Activated CD4-positive, alpha-beta T cell treated with anti-CD3 and anti-CD28 coated beads, Interleukin-10, Interleukin-2, amounts not matched to agents 100 ng/mL and 50 ng/mL, durations not matched to agents 16 hours and 8 hours (primary cell): Measurements from ENCODE around the gene GUCA1A.
"Not testable (repeated sequence)": the region's sequence is repeated elsewhere in the genome, so short reads cannot be mapped to it uniquely, and the experiment has no call there.

Experiments
- DNase-seq: peaks from one replicate; pipeline ENCODE4 v3.0.0-alpha.2; 2020

GUCA1A gene

DNA sequence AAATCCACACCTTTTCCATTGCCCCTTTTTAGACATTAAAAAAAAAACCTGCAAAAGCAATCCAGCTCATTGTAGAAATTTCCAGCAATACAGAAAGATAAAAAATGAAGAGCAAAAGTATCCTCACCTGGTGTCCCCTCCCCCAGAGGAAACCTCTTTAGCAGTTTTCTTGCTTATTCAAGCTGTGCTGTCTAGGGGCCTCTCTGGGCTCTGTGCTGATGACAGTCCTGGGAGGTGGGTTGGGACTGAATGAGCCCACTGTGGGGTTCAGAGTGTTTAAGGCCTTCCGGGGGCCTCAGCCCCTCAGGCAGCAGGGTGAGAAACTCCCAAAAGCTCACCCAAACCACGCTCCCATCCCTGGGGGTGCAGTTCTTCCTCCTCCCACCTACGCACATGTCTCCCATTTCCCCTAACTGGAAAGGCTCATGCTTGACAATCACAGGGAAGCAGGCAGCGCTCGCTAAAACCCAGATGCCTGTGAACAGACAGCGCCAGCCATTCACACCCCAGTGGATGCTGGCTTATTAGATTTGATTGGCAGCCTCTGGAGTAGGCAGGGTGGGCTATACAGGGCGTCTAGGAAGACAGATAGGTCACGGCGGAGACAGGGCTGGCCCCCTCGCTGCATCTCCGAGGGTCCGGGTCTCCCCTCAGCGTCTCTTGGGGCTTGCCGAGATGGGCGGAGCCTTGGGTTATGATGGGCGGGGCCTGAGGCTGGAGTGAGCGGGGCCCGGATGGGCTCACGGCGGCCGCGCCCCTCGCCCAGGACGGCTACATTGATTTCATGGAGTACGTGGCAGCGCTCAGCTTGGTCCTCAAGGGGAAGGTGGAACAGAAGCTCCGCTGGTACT, 4.6 kb downstream of the GUCA1A start:
- no peak for DNase-seq

DNA sequence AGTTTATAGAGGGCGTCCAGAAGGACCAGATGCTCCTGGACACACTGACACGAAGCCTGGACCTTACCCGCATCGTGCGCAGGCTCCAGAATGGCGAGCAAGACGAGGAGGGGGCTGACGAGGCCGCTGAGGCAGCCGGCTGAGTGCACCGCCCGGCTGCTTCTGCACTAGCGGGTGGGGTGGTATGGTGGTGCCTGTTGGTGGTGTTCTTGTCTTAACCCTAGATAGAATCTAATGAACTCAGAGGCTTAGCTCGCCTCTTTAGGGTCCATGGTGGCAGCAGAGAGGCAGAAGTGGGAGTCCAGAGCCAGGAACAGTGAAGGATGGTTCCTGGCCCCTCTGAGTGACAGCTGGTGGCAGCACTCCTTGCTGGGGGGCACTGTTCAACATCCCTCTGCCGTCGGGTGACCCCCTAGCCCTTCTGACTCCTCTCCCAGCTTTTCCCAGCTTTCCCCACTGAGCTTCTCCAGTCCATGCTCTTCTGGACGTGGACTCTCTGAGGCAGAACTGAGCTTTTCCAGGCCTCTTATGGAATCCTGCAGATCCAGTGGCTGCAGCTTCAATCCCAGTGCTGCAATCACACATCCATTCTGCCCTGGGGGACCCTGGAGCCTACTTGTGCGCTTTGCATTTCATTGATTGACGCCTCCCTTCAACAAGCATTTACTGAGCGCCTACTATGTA, 6.2 kb downstream of the GUCA1A start:
- DNase-seq = no peak

DNA sequence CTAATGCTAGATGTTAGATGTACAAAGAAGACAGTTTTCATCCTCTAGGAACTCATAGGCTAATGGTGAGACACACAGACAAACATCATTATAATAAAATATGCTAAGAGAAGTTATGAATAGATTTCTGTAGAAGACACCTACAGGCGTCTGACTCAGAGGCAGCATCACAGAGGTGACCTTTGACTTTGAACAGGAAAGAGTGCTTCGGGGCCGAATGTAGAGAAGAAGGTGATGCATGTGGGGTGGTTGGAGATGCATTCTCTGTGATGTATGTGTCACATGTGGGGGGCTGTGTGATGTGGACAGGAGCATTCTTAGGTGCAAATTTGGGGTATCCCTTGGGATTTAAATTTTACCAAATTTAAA, 6.8 kb downstream of the GUCA1A start:
- DNase-seq = no peak

DNA sequence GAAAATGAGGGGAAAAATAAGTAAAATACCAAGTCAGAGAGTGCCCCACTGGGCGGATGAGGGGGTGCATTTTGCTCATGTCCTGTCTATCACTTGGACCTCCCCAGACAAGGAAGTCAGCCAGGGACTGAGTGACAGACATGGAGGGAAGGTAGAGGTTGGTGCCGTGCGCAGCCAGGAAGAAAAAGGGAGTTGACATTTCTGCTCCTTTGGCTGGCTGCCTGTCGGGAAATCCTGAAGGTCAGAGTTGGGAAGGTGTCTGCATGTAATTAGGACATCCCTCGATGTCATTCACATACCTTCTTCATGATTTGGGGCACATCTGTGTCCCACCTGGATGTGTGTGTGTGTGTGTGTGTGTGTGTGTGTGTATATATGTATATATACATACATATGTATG, 8.9 kb downstream of the GUCA1A start:
- no peak for DNase-seq

DNA sequence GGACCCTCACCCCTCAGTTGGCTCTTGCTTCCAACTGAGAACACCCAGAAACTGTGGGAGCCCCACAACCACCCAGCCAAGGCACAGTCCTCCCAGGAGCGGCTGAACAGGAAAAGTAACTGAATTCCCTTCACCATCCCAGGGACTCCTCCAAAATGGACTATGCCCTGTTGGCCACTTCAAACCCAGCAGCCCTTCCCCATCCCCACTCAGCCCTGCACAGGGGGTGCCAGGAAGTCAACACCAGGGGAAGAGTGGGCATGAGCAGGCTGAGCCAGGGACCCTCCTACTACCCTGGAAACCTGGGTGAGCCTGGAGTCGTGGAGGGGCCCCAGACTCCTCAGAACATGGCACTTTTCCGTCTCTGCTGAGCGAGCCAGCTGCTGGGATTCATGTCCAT, 11.3 kb downstream of the GUCA1A start:
- DNase-seq = no peak

GRCh38 chr6:42185597-42185996, 12.4 kb downstream of the GUCA1A start:
- DNase-seq = no peak

DNA sequence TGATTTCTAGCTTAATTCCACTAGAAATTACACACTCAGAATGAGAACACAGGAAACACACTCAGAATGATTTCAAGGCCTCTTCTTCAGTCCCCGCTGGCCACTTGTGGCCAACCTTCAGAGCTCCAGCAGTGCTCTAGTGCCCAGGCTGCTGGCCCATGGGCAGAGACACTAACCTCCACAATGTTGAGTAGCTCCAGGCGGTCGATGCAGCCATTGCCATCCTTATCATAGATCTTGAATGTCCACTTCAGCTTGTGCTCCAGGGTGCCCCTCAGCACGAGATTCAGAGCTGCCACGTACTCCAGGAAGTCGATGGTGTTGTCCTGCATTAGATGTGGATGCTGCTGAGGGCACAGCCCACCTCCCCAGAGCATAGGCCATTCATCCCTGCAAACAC, 15.2 kb downstream of the GUCA1A start:
- no peak for DNase-seq

- no peak for DNase-seq
Observed at GRCh38 chr6:42190554-42191183, 17.5 kb downstream of the GUCA1A start.

DNA sequence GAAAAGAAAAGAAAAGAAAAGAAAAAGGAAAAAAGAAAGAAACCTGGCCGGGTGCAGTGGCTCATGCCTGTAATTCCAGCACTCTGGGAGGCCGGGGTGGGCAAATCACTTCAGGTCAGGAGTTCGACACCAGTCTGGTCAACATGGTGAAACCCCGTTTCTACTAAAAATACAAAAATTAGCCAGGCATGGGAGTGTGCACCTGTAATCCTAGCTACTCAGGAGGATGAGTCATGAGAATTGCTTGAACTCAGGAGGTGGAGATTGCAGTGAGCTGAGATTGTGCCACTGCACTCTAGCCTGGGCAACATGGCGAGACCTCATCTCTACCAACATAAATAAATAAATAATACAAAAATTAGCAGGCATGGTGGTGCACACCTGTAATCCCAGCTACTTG, 19.2 kb downstream of the GUCA1A start:
- DNase-seq = not testable (repeated sequence)

- DNase-seq = no peak
Observed at GRCh38 chr6:42193491-42193894, 20.3 kb downstream of the GUCA1A start.

DNA sequence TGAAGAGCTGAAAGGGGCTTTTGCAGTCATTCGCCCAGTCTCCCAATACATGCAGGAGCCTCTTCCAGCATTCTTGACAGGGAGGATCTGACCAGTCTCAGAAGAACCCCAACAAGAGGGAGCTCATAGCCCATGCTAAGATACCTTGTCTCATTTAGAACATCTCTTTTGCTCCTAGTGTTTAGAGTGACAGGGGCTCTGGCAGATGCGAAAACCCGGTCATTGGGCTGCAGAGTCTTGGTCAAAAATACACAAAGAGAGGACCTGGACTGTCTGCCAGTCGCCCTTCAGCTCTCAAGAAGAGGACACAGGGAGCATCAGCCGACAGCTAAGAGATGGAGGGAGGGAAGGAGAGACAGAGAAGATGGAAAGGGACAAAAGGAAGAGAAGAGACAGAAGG, 20.9 kb downstream of the GUCA1A start:
- no peak for DNase-seq

- DNase-seq = no peak
Observed at GRCh38 chr6:42195415-42195814, 22.3 kb downstream of the GUCA1A start.

DNA sequence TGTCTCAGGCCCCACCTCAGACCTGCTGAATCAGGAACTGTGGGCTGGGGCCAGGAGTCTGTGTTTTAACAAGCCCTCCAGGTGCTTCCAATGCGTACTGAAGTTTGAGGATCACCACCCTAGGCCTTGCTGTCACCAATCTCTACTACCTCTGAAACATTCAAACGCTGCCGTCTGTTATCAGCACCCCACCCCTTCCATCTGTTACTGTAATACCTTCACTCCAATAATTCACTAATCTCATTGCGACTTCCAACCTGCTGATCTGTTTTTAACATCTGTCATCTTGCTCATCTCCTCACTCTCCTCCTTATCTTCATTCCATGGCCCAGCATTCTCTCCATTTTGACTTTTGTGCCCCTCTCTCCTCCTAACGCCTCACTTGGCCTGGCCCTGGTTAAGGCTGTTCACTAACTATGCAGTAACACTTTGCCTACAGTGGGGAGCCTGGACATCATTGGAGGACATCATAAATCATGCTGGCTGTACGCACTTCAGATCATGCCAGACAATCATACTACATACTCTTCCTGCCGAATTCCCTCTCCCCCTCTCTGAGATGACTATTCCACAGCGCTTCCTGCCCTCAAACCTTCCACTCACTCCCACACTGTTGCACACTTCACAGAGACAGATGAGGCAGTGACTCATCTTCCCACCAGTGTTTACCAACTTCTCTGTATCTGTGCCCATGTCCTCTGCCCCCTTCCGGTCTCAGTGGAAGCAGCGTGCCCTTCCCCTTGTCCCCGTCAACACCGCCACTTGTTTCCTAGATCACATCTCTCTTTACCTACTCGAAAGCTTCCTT, 24.6 kb downstream of the GUCA1A start:
- peak; percentile 41 for DNase-seq

DNA sequence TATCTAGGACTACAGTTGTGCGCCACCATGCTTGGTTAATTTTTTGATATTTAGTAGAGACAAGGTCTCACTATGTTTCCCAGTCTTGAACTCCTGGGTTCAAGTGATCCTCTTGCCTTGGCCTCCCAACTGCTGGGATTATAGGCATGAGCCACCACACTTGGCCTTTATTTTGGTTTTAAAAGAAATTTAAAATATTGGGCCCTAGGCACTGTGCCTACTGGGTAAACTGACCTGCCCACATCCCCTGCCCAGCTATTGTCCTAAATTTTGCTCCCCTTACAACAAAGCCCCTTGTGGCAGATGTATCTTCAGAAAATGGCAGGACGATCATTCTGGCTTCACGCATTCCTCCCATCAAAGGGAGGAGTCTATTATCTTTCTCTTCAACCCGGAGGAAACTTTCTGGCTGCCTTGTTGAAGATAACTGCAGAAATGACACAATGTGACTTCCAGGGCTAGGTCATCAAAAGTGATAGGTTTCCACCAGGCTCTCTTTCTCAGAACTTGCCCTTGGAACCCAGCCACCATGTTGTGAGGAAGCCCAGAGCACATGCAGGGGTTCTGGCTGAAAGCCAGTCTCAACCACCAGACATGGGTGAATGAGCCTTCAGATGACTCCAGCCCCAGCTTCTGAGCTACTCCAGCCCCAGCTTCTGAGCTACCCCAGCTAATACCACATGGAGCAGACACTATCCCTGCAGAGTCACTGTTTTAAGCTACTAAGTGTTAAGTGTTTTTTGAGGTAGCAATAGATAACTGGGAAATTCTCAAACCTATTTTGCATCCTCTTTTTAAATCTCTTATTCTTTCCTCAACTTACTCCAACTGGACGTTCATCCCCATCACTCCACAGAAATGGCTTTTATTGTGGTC, 26.2 kb downstream of the GUCA1A start:
- DNase-seq = no peak

GRCh38 chr6:42200035-42200434, 26.9 kb downstream of the GUCA1A start:
- DNase-seq = no peak

- no peak for DNase-seq
Observed at GRCh38 chr6:42201382-42201781, 28.2 kb downstream of the GUCA1A start.

DNA sequence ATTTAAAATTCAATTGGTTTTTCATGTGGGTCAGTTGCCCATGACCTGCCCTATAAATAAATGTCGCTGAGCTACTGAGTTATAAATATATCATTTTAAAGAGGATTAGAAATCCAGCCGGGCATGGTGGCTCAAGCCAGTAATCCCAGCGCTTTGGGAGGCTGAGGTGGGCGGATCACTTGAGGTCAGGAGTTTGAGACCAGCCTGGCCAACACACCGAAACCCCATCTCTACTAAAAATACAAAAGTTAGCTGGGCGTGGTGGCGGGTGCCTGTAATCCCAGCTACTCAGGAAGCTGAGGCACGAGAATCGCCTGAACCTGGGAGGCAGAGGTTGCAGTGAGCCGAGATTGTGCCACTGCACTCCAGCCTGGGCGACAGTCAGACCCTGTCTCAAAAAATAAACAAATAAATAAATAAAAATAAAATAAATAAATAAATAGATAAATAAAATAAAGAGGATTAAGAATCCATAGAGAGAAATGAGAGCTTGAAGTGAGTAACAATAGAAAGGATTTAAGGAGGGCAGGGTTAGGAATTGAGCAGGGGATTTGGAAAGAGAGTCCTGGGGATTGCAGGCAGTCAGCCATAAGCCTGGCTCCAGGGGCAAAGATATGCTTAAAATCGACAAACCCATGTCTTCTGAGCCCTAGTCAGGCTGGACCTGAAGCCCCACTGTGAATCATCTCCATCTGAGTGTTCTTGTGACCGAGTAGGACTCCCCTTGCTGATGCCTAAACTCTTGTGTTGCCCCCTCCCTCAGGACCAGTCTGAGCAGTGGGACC, 29.2 kb downstream of the GUCA1A start:
- DNase-seq = not testable (repeated sequence)

DNA sequence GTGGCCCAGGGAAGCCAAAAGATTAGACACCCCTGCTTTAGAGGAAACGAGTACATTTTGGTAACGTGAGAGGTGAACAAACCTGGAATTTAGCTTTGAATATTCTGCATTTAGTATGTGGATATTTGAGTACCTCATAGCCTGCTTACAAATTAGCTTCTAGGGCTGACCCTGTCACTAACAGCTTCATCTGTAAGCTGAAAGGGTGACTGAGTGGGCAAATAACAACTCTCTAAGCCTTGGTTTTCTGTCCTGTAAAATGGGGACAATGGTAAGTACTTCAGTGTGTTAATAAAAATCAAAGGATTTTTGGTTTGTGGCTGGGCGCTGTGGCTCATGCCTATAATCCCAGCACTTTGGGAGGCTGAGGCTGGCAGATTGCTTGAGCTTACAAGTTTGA, 30.0 kb downstream of the GUCA1A start:
- DNase-seq = no peak

DNA sequence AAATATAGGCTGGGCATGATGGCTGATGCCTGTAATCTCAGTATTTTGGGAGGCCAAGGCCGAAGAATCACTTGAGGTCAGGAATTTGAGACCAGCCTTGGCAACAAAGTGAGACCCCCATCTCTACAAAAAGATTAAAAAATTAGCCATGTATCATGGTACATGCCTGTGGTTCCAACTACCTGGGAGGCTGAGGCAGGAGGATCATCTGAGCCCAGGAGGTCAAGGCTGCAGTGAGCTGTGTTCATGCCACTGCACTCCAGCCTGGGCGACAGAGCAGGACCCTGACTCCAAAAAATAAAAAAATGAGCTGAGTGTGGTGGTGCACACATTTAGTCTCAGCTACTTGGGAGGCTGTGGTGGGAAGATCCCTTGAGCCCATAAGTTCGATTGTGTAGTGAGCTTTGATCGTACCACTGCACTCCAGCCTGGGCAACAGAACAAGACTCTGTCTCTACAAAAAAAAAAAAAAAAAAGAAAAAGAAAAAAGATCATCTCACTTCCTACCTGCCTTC, 31.7 kb downstream of the GUCA1A start:
- DNase-seq = no peak

DNA sequence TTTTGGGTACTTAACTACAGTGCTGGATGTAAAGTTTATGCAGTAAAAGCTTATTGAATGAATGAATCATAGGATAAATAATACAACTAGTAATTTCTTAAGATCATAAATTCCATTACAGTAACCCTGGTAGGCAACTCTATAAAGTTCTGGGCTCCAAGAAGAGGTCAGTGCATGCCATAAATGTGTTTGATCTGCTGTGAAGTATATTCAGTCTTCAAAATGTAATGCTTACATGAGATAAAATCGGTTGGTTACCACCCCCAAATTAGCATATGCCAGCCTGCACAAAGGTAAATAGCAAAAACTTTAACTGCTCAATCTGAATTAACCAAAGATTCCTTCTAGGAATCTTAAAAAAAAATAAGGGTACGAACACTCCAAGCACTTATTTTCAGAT, 34.4 kb downstream of the GUCA1A start:
- not testable (repeated sequence) for DNase-seq

- DNase-seq = no peak
Observed at GRCh38 chr6:42210551-42210950, 37.4 kb downstream of the GUCA1A start.
